GM19468 (cell line): ENCODE measurements around the gene CRYAB.
"Not testable (repeated sequence)": the region's sequence is repeated elsewhere in the genome, so short reads cannot be mapped to it uniquely, and the experiment has no call there.

Experiments
- ATAC-seq: cut with Tn5 transposase; IDR thresholded peaks from one replicate; pipeline ENCODE4 v1.9.1; 2021; ENCODE audit warnings: mild to moderate bottlenecking, moderate library complexity, moderate number of reproducible peaks; ENCODE audit not compliant: unreplicated experiment; ENCODE audit errors: extremely low read depth

CRYAB gene

DNA sequence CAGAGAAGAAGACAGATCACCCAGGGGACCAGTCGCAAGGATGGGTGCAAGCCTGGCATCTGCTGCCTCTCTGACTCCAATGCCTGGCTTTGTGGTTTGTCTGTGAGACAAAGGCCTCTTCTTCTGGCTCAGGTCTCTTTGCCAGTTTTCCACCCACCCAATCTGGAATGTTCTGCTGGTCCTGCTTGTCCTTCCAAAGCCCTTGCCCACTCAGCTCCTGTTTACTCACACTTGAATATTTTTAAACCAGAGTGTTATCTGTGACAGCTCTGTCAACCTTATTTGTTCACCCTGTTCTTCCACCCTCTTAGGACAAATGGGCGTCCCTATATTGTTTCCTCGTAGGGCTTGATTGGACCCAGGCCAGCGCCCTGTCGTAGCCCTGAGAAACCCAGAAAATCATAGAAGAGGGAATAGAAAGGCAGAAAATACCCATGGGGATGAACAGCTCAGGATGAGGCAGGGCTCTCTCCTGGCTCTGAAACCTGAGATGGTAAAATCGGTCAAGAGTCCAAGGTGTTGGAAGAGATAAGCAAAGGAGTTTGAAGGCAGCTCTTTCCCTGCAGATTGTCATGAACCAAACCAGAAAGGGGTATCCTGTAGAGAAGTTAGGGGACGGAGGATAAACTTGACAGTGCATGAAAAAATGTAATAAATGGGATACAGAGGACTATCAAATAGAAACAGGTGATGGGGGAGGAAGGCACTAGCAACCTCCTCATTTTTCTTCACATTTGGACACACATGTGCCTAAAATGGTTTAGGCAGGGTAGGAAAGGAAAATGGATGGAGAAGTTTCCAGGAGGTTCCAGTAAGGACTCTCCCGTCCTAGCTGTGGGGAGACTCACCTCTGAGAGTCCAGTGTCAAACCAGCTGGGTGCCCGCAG, 651 bp downstream of the CRYAB start:
- no peak for ATAC-seq

DNA sequence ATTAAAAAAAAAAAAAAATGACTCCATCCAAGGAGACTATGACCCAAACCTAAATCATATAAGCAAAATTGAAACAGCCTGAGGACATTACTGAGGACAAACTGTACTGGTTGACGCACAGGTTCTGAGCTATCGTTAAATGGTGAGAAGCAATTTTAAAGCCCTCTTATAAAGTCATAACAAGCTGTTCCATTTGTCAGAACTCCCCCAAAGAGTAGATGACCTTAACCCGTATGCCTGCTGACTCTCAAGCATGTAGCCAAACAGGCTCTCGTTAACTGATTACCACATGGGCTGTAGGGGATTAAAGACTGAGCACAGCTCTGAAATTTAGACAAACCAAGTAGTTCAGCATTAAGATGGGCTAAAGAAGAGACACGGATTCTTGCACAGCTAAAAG, 2.2 kb downstream of the CRYAB start:
- no peak for ATAC-seq

DNA sequence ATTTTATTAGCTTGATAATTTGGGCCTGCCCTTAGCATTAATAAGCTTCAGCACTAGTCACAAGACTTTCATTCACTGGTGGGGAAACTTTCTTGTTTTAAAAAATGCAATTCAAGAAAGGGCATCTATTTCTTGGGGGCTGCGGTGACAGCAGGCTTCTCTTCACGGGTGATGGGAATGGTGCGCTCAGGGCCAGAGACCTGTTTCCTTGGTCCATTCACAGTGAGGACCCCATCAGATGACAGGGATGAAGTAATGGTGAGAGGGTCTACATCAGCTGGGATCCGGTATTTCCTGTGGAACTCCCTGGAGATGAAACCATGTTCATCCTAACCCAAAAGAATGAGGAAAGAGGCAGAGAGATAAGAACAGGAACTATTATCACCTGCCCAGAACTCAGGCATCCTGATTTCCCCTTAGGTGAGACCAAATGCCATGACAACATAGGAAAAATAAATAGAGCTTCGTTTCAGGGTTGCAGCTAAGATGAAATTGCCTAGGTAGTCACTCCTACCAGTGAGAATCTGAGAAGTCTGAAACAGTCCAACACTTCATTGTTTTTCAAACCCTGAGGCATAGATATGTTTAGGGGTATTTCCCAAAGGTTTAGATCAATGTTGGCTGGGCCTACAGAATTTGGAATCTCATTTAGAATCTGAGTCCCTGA, 2.8 kb downstream of the CRYAB start:
- no peak for ATAC-seq

DNA sequence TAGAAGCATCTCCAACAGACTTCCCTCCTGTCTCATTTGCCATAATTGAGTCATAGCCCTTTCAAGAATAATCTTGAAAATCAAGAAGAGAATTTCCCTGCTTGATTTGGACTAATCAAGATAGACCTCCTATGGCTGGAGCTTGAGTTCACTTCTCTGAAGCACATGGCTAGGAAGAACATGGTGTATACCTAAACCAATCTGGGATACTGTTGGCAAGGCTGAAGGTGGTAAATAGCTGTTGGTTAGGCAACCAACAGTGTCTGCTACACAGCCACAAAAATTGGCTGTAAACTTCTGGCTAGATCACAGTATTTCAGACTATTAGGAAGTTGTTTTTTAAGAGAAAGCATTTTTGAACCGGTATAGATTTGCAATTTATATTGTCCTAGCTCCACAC, 4.9 kb downstream of the CRYAB start:
- ATAC-seq = no peak

DNA sequence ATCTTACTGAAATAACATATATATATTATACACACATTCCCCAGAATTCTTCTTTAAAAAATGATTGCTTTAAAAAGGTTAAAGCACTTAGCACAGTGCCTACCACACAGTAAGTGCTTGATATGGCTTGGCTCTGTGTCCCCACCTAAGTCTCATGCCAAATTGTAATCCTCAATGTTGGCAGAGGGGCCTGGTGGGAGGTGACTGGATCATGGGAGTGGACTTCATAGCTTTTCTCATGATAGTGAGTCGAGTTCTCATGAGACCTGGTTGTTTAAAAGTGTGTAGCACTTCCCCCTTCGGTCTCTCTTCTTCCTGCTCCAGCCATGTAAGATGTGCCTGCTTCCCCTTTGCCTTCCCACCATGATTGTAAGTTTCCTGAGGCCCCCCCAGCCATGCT, 6.2 kb downstream of the CRYAB start:
- no peak for ATAC-seq

DNA sequence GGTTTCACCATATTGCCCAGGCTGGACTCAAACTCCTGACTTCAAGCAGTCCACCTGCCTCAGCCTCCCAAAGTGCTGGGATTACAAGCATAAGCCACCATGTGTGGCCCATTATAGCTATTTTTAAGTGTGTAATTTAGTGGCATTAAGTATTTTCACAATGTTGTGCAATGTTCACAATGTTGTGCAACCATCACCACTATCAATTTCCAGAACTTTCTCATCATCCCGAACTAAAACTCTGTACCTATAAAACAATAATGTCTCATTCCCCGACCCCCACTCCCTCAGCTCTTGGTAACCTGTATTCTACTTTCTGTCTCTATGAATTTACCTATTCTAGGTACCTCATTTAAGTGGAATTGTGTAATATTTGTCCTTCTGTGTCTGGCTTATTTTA, 24.7 kb downstream of the CRYAB start:
- ATAC-seq = no peak

DNA sequence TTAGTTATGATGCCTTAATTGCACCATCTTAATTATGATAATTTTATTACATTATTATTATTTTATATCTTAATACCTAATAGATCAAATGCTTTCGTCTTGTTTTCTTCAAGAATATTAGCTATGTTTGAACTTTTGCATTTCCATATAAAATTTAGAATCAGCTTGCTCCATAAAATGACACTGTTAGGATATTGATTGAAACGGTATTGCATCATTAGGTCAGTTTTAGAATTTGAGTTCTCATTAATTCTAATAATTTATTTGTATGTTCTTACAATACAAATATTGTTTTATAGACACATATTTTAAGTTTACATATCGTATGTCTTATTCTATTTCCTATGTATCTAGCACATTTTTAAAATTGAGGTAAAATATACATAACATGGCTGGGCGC, 25.5 kb downstream of the CRYAB start:
- ATAC-seq = no peak

DNA sequence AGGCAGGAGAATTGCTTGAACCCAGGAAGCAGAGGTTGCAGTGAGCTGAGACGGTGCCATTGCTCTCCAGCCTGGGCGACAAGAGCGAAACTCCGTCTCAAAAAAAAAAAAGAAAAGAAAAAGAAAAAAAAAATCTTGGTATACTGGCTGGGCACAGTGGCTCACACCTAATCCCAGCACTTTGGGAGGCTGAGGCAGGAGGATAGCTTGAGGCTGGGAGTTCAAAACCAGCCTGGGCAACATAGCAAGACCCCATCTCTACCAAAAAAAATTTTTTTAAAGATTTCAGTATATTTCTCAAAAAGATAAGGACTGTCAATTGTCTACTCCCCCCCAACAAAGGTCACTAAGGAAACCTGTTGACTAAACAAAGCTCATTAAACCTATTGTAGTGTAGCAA, 26.5 kb downstream of the CRYAB start:
- ATAC-seq = not testable (repeated sequence)

DNA sequence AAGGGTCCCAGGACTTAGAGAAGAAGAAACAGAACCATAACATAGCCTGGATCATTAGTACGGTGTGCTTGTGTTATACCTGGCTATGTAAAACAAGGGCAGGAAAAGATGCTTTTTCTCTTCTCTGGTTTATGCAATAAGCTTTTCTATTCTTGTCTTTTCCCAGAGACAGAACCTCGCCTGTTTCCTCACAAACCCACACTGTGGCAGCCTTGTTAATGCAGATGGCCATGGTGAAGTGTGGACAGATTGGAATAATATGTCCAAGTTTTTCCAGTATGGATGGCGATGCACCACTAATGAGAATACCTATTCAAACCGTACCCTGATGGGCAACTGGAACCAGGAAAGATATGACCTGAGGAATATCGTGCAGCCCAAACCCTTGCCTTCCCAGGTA, 29.4 kb downstream of the CRYAB start:
- no peak for ATAC-seq

DNA sequence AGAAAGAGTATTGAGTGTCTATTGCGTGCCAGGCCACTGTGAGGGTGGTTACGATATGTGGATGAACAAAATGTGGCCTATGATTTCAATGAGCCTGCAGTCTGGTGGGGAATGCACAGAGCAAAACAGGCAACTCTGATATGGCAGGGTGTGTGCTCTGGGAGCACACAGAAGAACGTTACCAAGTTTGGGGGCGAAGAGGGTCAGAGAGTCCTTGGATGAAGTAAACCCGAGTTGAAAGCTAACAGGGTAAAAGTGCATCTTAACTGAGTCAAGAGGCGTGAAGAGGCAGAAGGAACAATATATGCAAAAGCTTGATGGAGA, 32.0 kb downstream of the CRYAB start:
- no peak for ATAC-seq

DNA sequence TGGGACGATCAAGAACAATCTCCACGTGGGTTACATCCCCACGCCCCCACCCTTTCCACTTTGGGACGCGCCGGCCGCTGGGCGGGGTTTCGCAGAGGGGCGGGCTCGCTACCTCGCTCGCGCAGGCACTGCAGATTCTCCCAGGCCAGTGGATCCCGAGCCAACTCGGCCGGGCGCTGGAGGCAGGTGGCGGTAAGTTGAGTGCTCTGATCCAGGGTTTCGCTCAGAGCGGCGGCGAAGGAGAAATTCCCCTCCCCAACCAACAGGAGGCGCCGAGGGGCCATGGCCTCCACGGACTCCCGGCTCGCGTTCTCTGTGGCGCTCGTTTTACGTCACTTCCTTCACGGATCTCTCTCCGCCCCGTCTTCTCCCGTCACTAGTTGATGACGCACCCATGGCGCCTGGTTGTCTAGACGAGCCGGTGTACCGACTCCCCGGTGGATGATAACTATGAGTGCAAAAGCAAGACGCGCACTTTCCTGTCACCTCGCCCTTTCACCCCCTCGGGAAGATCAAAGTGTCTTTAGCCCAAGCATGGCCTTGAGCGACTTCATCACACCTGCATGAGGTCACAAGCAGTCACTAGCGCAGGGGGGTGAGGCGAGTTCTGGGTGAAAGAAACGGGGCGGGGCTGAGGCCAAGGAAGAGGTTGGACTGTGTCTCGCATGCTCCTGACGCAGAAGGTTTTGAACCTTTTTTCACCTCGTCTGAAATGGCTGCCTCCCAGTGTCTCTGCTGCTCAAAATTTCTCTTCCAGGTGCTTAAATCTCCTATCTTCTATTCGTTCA, 32.5 kb downstream of the CRYAB start, which contains the start of the genes CFAP68 and FDXACB1:
Gene CFAP68 (plus strand): TSS at position 693 of the 788 bp plus-strand sequence. CDS start 20 bp downstream, at position 713.
Gene FDXACB1 (minus strand): TSS at position 317 of the 788 bp plus-strand sequence. CDS start 33 bp downstream, at position 284.
- ATAC-seq = peak; percentile 45

DNA sequence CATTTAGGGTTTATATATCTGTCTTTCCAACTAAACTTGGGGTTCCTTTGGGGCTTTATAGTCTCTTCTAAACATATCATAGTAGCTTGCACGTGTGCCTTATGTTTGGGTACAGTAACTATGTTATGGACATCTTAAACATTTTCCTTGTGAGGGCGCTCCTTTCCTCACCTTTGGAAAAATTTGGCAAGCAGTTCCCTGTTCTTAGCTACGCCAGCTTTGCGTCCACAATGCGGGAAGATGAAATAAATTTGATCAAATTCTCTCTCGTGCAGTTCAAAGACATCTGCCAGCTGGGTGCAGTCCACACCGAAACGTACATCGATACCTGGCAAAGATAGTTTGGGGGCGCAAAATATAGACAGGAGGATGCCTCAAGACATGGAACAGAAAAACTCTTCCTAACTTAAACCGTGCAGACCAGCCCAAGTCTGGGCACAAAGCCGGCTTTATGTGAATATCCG, 33.2 kb downstream of the CRYAB start:
- ATAC-seq = no peak

DNA sequence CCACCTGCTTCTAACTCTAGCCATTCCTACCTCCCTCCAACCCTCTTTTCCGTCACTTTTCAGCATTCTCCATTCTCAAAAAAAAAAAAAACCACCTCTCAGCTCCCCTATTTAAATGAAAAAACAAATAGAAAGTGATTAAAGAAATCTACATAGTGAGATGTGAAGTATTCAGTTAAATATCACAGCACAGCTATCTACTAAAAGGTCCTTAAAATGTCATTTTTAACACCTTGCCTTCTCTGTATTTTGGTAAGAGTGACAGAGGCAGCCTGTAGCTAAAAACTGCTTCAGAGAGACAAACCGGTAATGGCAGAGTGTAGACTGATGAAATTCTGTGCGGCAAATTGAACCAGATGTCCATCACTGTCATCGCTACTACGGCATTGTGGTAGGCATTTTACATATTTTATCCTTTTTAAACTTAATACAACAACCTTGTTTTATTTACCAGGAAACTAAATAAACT, 39.8 kb downstream of the CRYAB start:
- no peak for ATAC-seq

DNA sequence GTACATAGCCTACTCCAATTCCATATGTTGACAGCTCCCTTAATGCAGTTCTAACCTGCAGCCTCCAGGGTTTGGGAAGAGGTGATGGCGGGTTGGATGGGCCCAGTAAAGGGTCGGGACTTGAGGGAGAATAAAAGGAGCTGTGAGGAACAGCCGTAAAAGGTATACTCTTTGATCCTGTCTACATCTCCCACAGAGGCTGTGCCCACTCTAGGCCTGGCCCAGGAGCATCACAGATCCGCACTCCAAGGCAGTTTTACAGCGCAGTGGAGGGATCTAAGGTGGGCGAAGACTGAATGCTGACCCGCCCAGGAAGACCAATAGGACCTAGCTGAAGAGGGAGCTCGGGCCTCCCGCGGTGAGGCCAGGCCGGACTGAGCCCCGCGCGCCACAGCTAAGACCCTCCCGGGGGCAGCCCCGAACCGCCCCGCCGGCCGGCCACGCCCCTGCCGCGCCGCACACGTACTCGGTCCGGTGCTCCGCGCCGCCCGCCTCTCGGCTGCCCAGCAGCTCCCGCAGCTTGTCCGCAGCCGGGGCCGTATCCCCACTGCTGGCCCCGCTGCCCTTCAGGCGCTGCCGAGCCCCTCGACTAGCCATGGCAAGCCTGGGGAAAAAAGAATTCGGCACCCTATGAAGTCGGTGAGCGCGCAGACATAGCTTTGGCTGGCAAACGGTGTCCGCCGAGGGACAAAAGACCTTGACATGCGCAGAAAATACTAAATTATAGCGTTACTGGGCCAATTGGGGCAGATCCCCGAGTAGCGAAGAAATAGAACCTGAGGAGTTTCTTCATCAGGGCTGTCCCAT, 40.5 kb downstream of the CRYAB start, which contains the start of gene ALG9:
Gene ALG9 (minus strand): TSS at position 696 of the 807 bp plus-strand sequence. CDS start 99 bp downstream, at position 597.
- peak; percentile 51 for ATAC-seq

DNA sequence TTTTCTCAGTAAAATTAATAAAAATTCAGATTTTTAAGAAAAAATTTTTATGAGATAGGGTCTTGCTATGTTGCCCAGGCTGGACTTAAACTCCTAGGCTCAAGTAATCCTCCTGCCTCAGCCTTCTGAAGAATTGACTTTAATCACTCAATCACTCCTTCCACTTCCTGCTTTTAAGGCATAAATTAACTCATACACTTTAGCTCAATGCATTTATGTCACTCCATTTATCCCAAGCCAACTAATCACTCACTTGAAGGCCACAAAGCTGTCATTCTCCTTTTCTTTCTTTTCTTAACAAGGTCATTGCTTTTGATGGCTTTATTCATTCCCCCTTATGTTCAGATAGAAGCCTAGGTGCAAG, 41.1 kb downstream of the CRYAB start:
- ATAC-seq = no peak

DNA sequence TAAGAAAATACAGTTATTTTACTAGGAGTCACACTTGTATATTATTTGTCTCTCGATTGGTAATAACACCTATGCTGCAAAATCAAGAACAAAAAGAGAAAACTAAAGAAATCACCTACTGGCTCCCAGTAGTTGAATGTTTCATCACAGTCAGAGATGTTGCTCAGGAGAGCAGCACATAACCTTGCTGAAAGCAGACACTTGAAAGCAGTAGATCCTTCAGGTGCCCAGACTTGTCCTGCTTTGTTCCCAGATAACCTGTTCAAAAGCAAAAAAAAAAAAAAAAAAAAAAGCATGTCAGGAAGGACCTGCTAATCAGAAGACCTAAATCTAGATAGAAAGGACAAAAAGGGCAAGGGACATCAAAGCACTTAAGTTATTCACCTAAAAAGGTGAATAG, 41.5 kb downstream of the CRYAB start:
- ATAC-seq = no peak

DNA sequence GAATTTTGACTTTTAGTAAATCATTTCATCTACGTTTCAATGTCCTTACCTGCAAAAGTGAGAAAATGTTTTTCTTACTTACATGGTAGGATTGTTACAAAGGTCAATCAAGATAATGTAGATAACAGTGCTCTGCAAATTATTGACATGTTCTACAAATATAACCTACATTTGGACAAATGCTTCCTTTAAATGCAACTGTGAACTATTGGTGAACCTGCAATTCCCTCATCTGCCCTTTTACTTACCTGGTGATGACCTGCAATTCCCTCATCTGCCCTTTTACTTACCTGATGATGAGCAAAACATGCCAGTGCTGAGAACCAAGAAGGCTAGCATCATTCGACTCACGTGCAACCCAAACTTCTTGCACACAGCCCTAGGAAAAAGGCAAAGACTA, 51.3 kb downstream of the CRYAB start:
- ATAC-seq = no peak
